Small intestine (tissue), 7 donors: ENCODE data around the gene VTI1A. TPM values are rescaled to one million over a fixed set of nuclear protein-coding genes. Genes with fewer than 3 reads are reported as not detected.
"Not testable (repeated sequence)": the region's sequence is repeated elsewhere in the genome, so short reads cannot be mapped to it uniquely, and the experiment has no call there.

Source experiments
- DNase-seq, 2 donors: peaks; one replicate each; pipeline versions ENCODE4 v3.0.0 to v3.0.0-alpha.2; 2013
- FAIRE-seq: peaks from 2 replicates; lab custom pipeline; 2012; peaks lifted over from hg19 to GRCh38; lab: Jason Lieb, UNC
- H3K27ac ChIP-seq, 3 donors: one replicate each; pipeline ENCODE4 v1.5.1; 2013; ENCODE audit warnings: low read length in 2 of 3, mild to moderate bottlenecking in 2 of 3, control low read depth in 1 of 3, inconsistent platforms in 1 of 3, low read depth in 1 of 3, moderate library complexity in 1 of 3
- H3K27me3 ChIP-seq, 3 donors: one replicate each; pipeline ENCODE4 v1.6.1; 2013; ENCODE audit warnings: low read length in 3 of 3, inconsistent platforms in 1 of 3; ENCODE audit not compliant: control insufficient read depth in 3 of 3, insufficient read depth in 3 of 3
- H3K36me3 ChIP-seq, 3 donors: one replicate each; pipeline ENCODE4 v1.6.1; 2013; ENCODE audit warnings: low read length in 3 of 3, inconsistent platforms in 1 of 3, low read depth in 1 of 3, mild to moderate bottlenecking in 1 of 3, moderate library complexity in 1 of 3; ENCODE audit not compliant: control insufficient read depth in 3 of 3, insufficient read depth in 2 of 3
- H3K4me1 ChIP-seq, 3 donors: one replicate each; pipeline ENCODE4 v1.6.1; 2013; ENCODE audit warnings: low read length in 2 of 3, inconsistent platforms in 1 of 3, low read depth in 1 of 3, mild to moderate bottlenecking in 1 of 3, moderate library complexity in 1 of 3; ENCODE audit not compliant: control insufficient read depth in 3 of 3, insufficient read depth in 2 of 3
- H3K4me3 ChIP-seq, 3 donors: one replicate each; pipeline ENCODE4 v1.5.1; 2013; ENCODE audit warnings: low read length in 3 of 3, control low read depth in 1 of 3, inconsistent platforms in 1 of 3, low read depth in 1 of 3, mild to moderate bottlenecking in 1 of 3, moderate library complexity in 1 of 3
- H3K9me3 ChIP-seq, 2 donors: one replicate each; pipeline ENCODE4 v1.6.1; 2013; ENCODE audit warnings: low read depth in 1 of 2, low read length in 1 of 2; ENCODE audit not compliant: control insufficient read depth in 2 of 2, insufficient read depth in 1 of 2
- WGBS, 3 donors: extraction: QIAGEN DNeasy Blood & Tissue Kit; methylation state at CpG; one replicate each; pipeline ENCODE4 v1.1.7; 2013; 5-methylcytosine and 5-hydroxymethylcytosine counted together
- polyA plus RNA-seq, 4 donors: library from polyadenylated mRNA; stranded (reverse) in 3 of 4; unstranded in 1 of 4; fragments of 200-250 nt in 3 of 4; fragments of 120-200 nt in 1 of 4; gene quantifications; one replicate each; pipeline versions ENCODE4 v1.2.1 to v1.2.3, GENCODE V29; 2013
- donor health status: healthy with polysubstance abuse.
- donor health status: control.
- donor health status: control.
- donor health status: Bipolar disorder and iron deficiency.
- donor health status: healthy.

The VTI1A gene
- polyA plus RNA-seq, 4 donors = 13.8 to 16.8 (median 16.0) TPM

DNA sequence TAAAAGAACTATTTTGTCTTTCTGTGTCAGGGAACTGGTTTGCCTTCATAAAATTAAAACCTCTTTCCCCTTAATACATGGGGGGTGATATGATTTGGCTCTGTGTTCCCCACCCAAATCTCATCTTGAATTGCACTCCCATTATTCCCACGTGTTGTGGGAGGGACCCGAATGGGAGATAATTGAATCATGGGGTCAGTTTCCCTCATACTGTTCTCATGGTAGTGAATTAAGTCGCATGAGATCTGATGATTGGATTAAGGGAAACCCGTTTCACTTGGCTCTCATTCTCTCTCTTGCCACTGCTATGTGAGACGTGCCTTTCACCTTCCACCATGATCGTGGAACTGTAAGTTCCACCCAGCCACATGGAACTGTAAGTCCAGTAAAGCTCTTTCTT, 142.1 kb downstream of the VTI1A start:
- peaks cover 0 to 2% (median 0%) of the 10 kb centered on the region in 3 donors for H3K36me3 ChIP-seq
- WGBS, 3 donors = 94 to 96% (median 96%) methylated on average over 6 of the region's 6 CpGs
- DNase-seq (no peak), FAIRE-seq (no peak)
- no peak overlapping the region for H3K4me3 ChIP-seq
- H3K27ac ChIP-seq = no peak overlapping the region
- H3K4me1 ChIP-seq = peaks cover 0 to 4% (median 0%) of the 10 kb centered on the region in 3 donors
- no peaks in the 10 kb centered on the region for H3K27me3 ChIP-seq
- no peaks in the 10 kb centered on the region for H3K9me3 ChIP-seq

DNA sequence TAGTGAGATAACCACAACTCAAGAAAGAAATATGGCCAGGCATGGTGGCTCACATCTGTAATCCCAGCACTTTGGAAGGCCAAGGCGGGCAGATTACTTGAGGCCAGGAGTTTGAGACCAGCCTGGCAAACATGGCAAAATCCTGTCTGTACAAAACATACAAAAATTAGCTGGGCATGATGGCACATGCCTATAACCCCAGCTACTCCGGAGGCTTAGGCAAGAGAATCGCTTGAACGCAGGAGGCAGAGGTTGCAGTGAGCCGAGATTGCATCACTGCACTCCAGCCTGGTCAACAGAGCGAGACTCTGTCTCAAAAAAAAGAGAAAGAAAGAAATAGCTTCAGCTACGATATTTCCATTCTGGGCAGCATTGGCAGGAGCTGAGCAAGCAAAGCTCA, 143.8 kb downstream of the VTI1A start:
- H3K27ac ChIP-seq, H3K4me1 ChIP-seq, H3K27me3 ChIP-seq, DNase-seq, FAIRE-seq, H3K4me3 ChIP-seq, H3K36me3 ChIP-seq, H3K9me3 ChIP-seq: not testable (repeated sequence)
- WGBS, 3 donors = 90 to 97% (median 95%) methylated on average over 7 of the region's 7 CpGs

DNA sequence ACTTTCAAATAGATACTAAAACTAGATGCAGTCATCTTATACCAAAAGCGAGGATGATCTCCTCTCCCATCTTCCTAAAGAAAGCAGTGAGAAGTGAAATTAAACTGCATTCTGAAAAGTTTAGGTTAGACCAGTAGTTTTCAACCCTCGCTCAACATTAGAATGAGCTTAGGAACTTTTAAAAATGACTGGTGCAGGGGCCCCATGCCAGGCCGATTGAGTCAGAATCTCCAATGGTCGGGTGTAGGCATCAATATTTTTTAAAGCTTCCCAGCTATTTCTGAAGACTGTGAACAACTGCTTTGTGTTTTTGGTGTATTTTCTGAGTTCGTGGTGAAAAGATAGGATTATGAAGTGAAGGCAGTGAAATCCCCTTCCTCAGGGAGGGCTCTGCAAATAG, 146.0 kb downstream of the VTI1A start:
- Histone ChIP-seq H3K27me3 (no peaks in the 10 kb centered on the region), H3K4me3 (no peak overlapping the region), H3K9me3 (no peaks in the 10 kb centered on the region), H3K36me3 (no peaks in the 10 kb centered on the region), H3K27ac (no peak overlapping the region), H3K4me1 (no peaks in the 10 kb centered on the region)
- FAIRE-seq (no peak), DNase-seq (no peak)
- WGBS, 3 donors = 91 to 96% (median 95%) methylated on average over 5 of the region's 5 CpGs

DNA sequence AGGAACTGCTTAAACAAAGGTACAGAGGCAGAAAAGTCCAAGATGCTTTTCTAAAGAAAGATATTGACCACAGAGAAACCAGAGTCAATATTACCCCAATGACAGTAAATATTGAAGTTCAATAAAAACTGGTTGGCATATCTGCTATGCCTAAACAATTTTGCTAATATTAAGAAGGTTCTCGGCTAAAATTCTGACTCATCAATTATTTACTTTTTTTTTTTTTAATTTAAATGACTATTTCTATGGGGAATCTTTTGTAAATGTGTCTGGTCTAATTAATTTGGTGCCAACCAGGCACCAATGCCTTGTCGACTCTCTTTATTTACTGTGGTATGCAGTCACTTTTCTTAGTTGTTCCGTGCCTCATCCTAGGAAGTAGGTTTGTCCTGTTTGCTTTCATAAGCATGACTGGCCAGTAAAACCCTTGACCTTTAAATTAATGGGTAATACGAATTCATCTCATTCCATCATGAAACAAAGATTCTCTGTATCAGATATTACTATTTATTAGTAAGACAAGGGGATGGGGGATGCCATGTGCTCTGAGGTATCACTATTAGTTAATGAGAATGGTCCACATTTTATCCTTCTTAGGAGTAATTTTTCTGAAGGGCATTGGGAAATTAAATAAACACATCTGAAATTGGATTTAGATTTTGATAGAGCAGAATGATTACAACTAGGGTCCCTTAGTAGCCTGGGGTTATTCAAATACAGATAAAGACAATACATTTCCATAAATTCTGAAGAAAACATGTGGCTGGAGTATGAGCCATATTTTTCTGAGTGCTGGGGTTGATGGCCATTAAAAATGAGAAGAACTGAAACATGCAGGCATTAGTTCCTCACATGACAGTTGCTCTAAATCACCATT, 154.4 kb downstream of the VTI1A start:
- H3K27me3 ChIP-seq = no peaks in the 10 kb centered on the region
- no peak overlapping the region for H3K27ac ChIP-seq
- DNase-seq (no peak), FAIRE-seq (no peak)
- H3K36me3 ChIP-seq = no peaks in the 10 kb centered on the region
- H3K9me3 ChIP-seq = no peaks in the 10 kb centered on the region
- WGBS, 3 donors = 89 to 92% (median 91%) methylated on average over 4 of the region's 4 CpGs
- H3K4me3 ChIP-seq = no peak overlapping the region
- H3K4me1 ChIP-seq = no peaks in the 10 kb centered on the region

DNA sequence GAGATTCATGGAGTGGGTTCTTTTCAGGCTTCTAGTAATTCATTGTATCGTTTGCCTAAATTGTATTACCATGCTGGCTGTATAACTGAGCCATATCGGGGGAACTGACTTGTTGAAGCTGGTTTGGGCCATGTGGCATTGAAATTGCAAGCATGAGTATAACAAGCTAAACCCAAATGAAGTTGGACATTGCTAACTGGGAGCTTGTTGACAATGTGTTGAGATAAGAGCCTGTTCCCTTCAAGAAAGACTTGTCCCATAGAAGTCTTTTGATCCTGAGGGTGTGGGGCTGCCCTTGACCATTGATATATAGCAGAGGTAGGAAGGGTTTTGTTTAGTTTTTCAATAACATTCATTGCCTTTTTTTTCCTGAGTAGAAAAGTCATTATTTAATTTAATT, 156.0 kb downstream of the VTI1A start:
- no peaks in the 10 kb centered on the region for H3K27me3 ChIP-seq
- no peak overlapping the region for H3K4me3 ChIP-seq
- no peak for DNase-seq
- 88 to 96% (median 90%) methylated on average over 2 of the region's 2 CpGs for WGBS, 3 donors
- H3K4me1 ChIP-seq = no peaks in the 10 kb centered on the region
- H3K36me3 ChIP-seq = no peaks in the 10 kb centered on the region
- no peak overlapping the region for H3K27ac ChIP-seq
- H3K9me3 ChIP-seq = no peaks in the 10 kb centered on the region
- no peak for FAIRE-seq

DNA sequence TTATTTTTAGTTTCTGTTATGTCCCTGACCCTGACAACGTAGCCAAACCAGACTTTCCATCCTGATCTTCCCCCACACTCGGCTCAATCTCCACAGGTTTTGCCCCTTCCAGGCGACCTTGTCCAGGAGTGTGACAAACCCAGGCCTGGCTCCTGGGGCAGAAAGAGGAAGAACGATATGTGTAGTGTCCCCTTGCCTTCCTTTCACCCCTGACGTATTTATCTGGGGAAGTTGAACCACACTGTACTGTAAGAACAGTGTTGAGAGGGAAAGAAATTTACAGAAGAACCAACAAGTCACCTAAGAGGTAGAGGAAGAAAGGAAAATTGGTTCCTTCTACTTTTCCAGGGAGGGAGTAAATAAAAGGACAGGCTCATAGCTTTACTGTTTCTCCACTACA, 158.0 kb downstream of the VTI1A start:
- WGBS, 3 donors = 77 to 94% (median 86%) methylated on average over 5 of the region's 5 CpGs
- no peaks in the 10 kb centered on the region for H3K27me3 ChIP-seq
- FAIRE-seq (no peak), DNase-seq (no peak)
- H3K36me3 ChIP-seq = no peaks in the 10 kb centered on the region
- H3K4me3 ChIP-seq = no peak overlapping the region
- no peaks in the 10 kb centered on the region for H3K9me3 ChIP-seq
- H3K4me1 ChIP-seq = no peaks in the 10 kb centered on the region
- no peak overlapping the region for H3K27ac ChIP-seq

DNA sequence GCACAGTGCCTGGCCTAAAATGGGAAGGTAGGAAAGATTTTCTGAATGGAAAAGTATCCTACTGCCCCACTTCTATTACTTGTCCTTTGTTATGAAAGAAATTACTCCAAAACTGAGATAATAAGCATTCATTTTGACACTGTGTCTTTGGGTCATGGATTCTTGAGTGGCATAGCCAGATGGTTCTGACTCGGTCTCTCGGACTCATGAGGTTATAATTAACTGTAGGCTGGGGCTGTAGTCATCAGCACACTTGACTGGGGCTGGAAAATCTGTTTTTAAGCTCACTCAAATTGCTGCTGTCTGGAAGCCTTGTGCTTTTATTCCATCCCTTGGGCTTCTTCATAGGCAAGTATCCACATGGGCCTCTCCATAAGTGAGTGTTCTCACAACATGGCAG, 160.5 kb downstream of the VTI1A start:
- H3K27me3 ChIP-seq = no peaks in the 10 kb centered on the region
- no peaks in the 10 kb centered on the region for H3K4me1 ChIP-seq
- no peaks in the 10 kb centered on the region for H3K36me3 ChIP-seq
- no peak for FAIRE-seq
- H3K4me3 ChIP-seq = no peak overlapping the region
- H3K27ac ChIP-seq = no peak overlapping the region
- H3K9me3 ChIP-seq = no peaks in the 10 kb centered on the region
- 96 to 100% (median 97%) methylated on average over 2 of the region's 2 CpGs for WGBS, 3 donors
- DNase-seq = no peak

DNA sequence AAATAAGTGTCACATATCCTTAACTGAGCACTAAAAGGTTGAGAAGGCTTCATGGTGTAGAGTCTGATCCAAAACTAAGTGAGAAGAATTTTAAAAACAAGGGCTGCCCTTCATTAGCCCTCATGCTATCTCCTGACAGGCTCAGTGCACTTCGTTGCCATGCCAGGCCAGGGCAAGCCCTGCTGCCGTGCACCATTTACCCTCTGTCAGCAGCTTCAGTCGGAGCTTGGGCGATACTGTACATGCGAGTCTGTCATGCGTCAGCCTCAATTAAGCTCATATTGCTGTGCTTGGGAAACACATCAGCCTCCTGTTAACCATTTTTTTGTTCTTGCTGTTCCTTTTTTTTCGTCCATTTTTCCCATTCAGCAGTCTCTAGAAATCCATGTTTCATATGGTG, 166.6 kb downstream of the VTI1A start:
- FAIRE-seq (no peak), DNase-seq (no peak)
- Histone ChIP-seq H3K27ac (no peak overlapping the region), H3K4me1 (no peaks in the 10 kb centered on the region), H3K9me3 (peaks cover 0 to 3% of the 10 kb centered on the region in 2 donors), H3K4me3 (no peak overlapping the region), H3K27me3 (no peaks in the 10 kb centered on the region), H3K36me3 (no peaks in the 10 kb centered on the region)
- WGBS, 3 donors = 94 to 97% (median 96%) methylated on average over 7 of the region's 7 CpGs
